Spleen (tissue), 7 donors: ENCODE measurements around the gene ZDHHC18.

Experiments used
- CTCF ChIP-seq, 11 experiments: fragments of 200-600 bp in 7 of 11; fragments of 450-650 bp in 4 of 11; sonication (generic) in 4 of 11; IDR thresholded peaks in 8 of 11; conservative IDR thresholded peaks in 3 of 11; 1 replicate in 7 of 11; 2 replicates in 4 of 11; pipeline versions ENCODE4 v1.4.0 to v1.8.0; 2016 to 2021; ENCODE audit warnings: antibody characterized with exemption in 11 of 11, inconsistent platforms in 4 of 11, mild to moderate bottlenecking in 1 of 11
- POLR2A ChIP-seq, 3 donors: fragments of 450-650 bp; IDR thresholded peaks; one replicate each; pipeline ENCODE4 v1.5.1; 2017; ENCODE audit warnings: antibody characterized with exemption in 3 of 3, mild to moderate bottlenecking in 1 of 3
- POLR2AphosphoS5 ChIP-seq, 3 donors: sonication (generic); formaldehyde crosslinking; IDR thresholded peaks; one replicate each; pipeline ENCODE4 v1.5.1; 2017; ENCODE audit warnings: antibody characterized with exemption in 3 of 3
- donor health status: DM: no; HTN: no; CAD: no; lungs with moderate emphysema.
- donor health status: DM: no; HTN: no; CAD: no.
- donor health status: DM: no; HTN: no; CAD: no.

GRCh38 chr1:26844424-26845196, 18.1 kb downstream of the ZDHHC18 start:
- TF ChIP-seq POLR2A (IDR thresholded peaks at IDR 0.05), result no peak
- no peak for TF ChIP-seq CTCF (IDR thresholded peaks at IDR 0.05 in 8 of 11, conservative IDR thresholded peaks at IDR 0.05 in 3 of 11)
- TF ChIP-seq POLR2AphosphoS5 (IDR thresholded peaks at IDR 0.05), result no peak
